SK-N-SH (cell line): ENCODE results near the gene SLC47A1. TPM values are rescaled to one million over a fixed set of nuclear protein-coding genes. Genes with fewer than 3 reads are reported as not detected.
A peak's percentile ranks its signal among the peaks of the same experiment; 100 is the strongest.

ENCODE experiments used
- CTCF ChIA-PET: fragments of 300-600, 350-600 bp; formaldehyde crosslinking; extraction: SDS; loops from one replicate; lab custom pipeline; 2021; lab: Yijun Ruan, JAX
- POLR2A ChIA-PET: fragments of 350-600 bp; sonication (Branson Sonifier 250); formaldehyde crosslinking; extraction: SDS; loops from one replicate; lab custom pipeline; 2020; ENCODE audit warnings: antibody characterized with exemption, inconsistent platforms; lab: Yijun Ruan, JAX
- DNase-seq: peaks from one replicate; pipeline ENCODE4 v3.0.0; 2012
- H2AFZ ChIP-seq: fragments of 200-600 bp; sonication (generic); 2 replicates; pipeline ENCODE4 v1.8.1; 2016; ENCODE audit warnings: antibody characterized with exemption, mild to moderate bottlenecking, low read depth
- H3F3A ChIP-seq: fragments of 200-600 bp; sonication (generic); replicated peaks from 2 replicates; pipeline ENCODE3; 2016; ENCODE audit warnings: antibody characterized with exemption, mild to moderate bottlenecking; ENCODE audit not compliant: insufficient read depth
- H3K27ac ChIP-seq, 2 experiments: fragments of 200-500 bp in 1 of 2; fragments of 200-600 bp in 1 of 2; sonication (Bioruptor generic) in 1 of 2; sonication (generic), shearing (Covaris generic) in 1 of 2; 2 replicates each; pipeline versions ENCODE4 v1.5.1 to v1.6.1; 2014 to 2016; ENCODE audit warnings: low read depth in 2 of 2, inconsistent platforms in 1 of 2, low read length in 1 of 2, mild to moderate bottlenecking in 1 of 2, mixed read lengths in 1 of 2
- H3K27me3 ChIP-seq: fragments of 200-600 bp; sonication (generic), shearing (Covaris generic); 2 replicates; pipeline ENCODE4 v1.6.1; 2016; ENCODE audit warnings: mixed run types; ENCODE audit not compliant: insufficient read depth
- H3K36me3 ChIP-seq, 2 experiments: fragments of 200-500 bp in 1 of 2; fragments of 200-600 bp in 1 of 2; sonication (Bioruptor generic) in 1 of 2; sonication (generic) in 1 of 2; replicated peaks in 1 of 2; 2 replicates each; pipeline versions ENCODE3 to v1.5.1; 2014 to 2016; ENCODE audit warnings: low read length in 1 of 2, mild to moderate bottlenecking in 1 of 2; ENCODE audit not compliant: insufficient read depth in 2 of 2, control insufficient read depth in 1 of 2
- H3K4me1 ChIP-seq, 2 experiments: fragments of 200-500 bp in 1 of 2; fragments of 200-600 bp in 1 of 2; sonication (Bioruptor generic) in 1 of 2; sonication (generic), shearing (Covaris generic) in 1 of 2; 2 replicates each; pipeline versions ENCODE4 v1.5.1 to v1.6.1; 2014 to 2016; ENCODE audit warnings: low read depth in 1 of 2, low read length in 1 of 2, mixed run types in 1 of 2; ENCODE audit not compliant: insufficient read depth in 2 of 2, control insufficient read depth in 1 of 2
- H3K4me2 ChIP-seq: fragments of 200-600 bp; sonication (generic), shearing (Covaris generic); 2 replicates; pipeline ENCODE4 v1.6.1; 2017; ENCODE audit warnings: mixed run types
- H3K4me3 ChIP-seq, 2 experiments: fragments of 200-500 bp in 1 of 2; fragments of 200-600 bp in 1 of 2; sonication (Bioruptor generic) in 1 of 2; sonication (generic), shearing (Covaris generic) in 1 of 2; 2 replicates each; pipeline versions ENCODE4 v1.5.1 to v1.8.1; 2014 to 2016; ENCODE audit warnings: low read depth in 2 of 2, inconsistent platforms in 1 of 2, low read length in 1 of 2, mild to moderate bottlenecking in 1 of 2, mixed read lengths in 1 of 2, moderate library complexity in 1 of 2
- H3K79me2 ChIP-seq: fragments of 200-600 bp; sonication (generic); 2 replicates; pipeline ENCODE4 v1.8.1; 2017; ENCODE audit warnings: mild to moderate bottlenecking; ENCODE audit not compliant: insufficient read depth
- H3K9ac ChIP-seq: fragments of 200-600 bp; sonication (generic); 2 replicates; pipeline ENCODE4 v1.6.1; 2017; ENCODE audit warnings: mixed run types
- H3K9me2 ChIP-seq: fragments of 200-600 bp; sonication (generic); 2 replicates; pipeline ENCODE4 v1.6.1; 2017; ENCODE audit warnings: mixed run types
- H3K9me3 ChIP-seq: fragments of 200-600 bp; sonication (generic); 2 replicates; pipeline ENCODE4 v1.6.1; 2017; ENCODE audit warnings: mixed run types, mild to moderate bottlenecking, moderate library complexity
- H4K20me1 ChIP-seq: fragments of 200-600 bp; sonication (generic); 2 replicates; pipeline ENCODE4 v1.6.1; 2017; ENCODE audit warnings: mild to moderate bottlenecking, mixed run types; ENCODE audit not compliant: insufficient read depth
- EZH2phosphoT487 ChIP-seq: fragments of 200-600 bp; sonication (generic); IDR thresholded peaks from 2 replicates; pipeline ENCODE4 v1.6.1; 2017; ENCODE audit warnings: low read depth, mixed run types, mild to moderate bottlenecking, antibody characterized with exemption, moderate library complexity, borderline replicate concordance
- FOSL2 ChIP-seq: IDR thresholded peaks from 2 replicates; pipeline ENCODE4 v1.4.0; 2012; ENCODE audit warnings: low read depth, mild to moderate bottlenecking, moderate library complexity, borderline replicate concordance
- IRF3 ChIP-seq: fragments of 150-350 bp; IDR thresholded peaks from 2 replicates; pipeline ENCODE4 v1.6.1; 2016; ENCODE audit warnings: mild to moderate bottlenecking, low read depth, low read length
- MEF2A ChIP-seq: IDR thresholded peaks from 2 replicates; pipeline ENCODE4 v1.4.0; 2012; ENCODE audit warnings: low read depth, borderline replicate concordance
- RCOR1 ChIP-seq: fragments of 150-350 bp; IDR thresholded peaks from 2 replicates; pipeline ENCODE4 v1.6.1; 2017; ENCODE audit warnings: antibody characterized with exemption, low read length
- SIN3A ChIP-seq: IDR thresholded peaks from 2 replicates; pipeline ENCODE4 v1.6.1; 2012; ENCODE audit warnings: low read depth, mild to moderate bottlenecking, low read length, moderate library complexity, borderline replicate concordance
- USF1 ChIP-seq: IDR thresholded peaks from 2 replicates; pipeline ENCODE4 v1.4.0; 2012; ENCODE audit warnings: low read depth, borderline replicate concordance
- YY1 ChIP-seq: IDR thresholded peaks from 2 replicates; pipeline ENCODE4 v1.4.0; 2012; ENCODE audit warnings: low read depth, mild to moderate bottlenecking
- WGBS: methylation state at CpG from one replicate; pipeline ENCODE4 v1.1.6; 2017; ENCODE audit warnings: low lambda C conversion rate; 5-methylcytosine and 5-hydroxymethylcytosine counted together
- polyA plus RNA-seq, 3 experiments: library from polyadenylated mRNA; depleted of rRNA; stranded (reverse); fragments of >200 nt; gene quantifications; 2 replicates each; pipeline ENCODE4 v1.2.3, GENCODE V29; 2012
- TF ChIP-seq, protein P1 (sequence below): fragments of 200-600 bp; sonication (generic); IDR thresholded peaks from 2 replicates; pipeline ENCODE4 v1.6.1; 2017; ENCODE audit warnings: antibody characterized with exemption, mild to moderate bottlenecking, moderate library complexity
- TF ChIP-seq, protein P2 (sequence below): IDR thresholded peaks from 2 replicates; pipeline ENCODE4 v1.4.0; 2012; ENCODE audit warnings: low read depth

SLC47A1 gene
- polyA plus RNA-seq, 1 of the 3 experiments (the other 2 are of a cell fraction): 3.5 TPM

DNA sequence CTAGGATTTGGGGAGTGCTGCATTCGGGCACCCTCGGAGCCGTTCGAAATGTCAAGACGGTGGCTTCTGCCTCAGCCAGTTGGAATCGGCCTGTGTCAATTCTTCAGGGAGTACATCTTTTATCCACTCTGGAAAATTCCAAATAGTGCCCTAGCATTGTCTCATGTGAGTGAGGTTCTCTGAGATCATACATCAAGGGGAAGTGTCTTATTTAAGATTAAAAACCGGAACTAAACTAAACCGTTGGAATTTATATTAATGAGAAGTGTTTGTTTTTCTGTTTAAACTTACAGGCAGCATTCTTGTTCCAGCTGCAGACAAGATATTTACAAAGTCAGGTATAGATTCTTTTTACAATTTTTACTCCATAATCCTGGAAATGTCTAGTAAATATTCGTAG, 56.8 kb downstream of the SLC47A1 start:
- WGBS: 81% methylated on average over 9 of the region's 9 CpGs
- no peak for TF ChIP-seq EZH2phosphoT487
- TF ChIP-seq, protein P1, sequence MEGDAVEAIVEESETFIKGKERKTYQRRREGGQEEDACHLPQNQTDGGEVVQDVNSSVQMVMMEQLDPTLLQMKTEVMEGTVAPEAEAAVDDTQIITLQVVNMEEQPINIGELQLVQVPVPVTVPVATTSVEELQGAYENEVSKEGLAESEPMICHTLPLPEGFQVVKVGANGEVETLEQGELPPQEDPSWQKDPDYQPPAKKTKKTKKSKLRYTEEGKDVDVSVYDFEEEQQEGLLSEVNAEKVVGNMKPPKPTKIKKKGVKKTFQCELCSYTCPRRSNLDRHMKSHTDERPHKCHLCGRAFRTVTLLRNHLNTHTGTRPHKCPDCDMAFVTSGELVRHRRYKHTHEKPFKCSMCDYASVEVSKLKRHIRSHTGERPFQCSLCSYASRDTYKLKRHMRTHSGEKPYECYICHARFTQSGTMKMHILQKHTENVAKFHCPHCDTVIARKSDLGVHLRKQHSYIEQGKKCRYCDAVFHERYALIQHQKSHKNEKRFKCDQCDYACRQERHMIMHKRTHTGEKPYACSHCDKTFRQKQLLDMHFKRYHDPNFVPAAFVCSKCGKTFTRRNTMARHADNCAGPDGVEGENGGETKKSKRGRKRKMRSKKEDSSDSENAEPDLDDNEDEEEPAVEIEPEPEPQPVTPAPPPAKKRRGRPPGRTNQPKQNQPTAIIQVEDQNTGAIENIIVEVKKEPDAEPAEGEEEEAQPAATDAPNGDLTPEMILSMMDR: no peak
- TF ChIP-seq IRF3: no peak
- TF ChIP-seq RCOR1: no peak
- TF ChIP-seq, protein P2, sequence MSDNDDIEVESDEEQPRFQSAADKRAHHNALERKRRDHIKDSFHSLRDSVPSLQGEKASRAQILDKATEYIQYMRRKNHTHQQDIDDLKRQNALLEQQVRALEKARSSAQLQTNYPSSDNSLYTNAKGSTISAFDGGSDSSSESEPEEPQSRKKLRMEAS: no peak
- ChIA-PET POLR2A (no interaction called here), CTCF (interaction anchor here (0.9 to 1.7 kb wide), 2 partner anchors 18 to 172 kb away, joined by 3 to 4 read pairs; no protein-coding TSS in a partner anchor)
- Histone ChIP-seq H3K27ac (no peak overlapping the region), H3K4me2 (no peak overlapping the region), H3K36me3 (no peaks in the 10 kb centered on the region), H2AFZ (no peak overlapping the region), H3K79me2 (no peaks in the 10 kb centered on the region), H3K9me2 (no peaks in the 10 kb centered on the region), H3K9me3 (no peaks in the 10 kb centered on the region), H3K4me3 (no peak overlapping the region), H3K27me3 (no peaks in the 10 kb centered on the region), H3K9ac (no peak overlapping the region), H3F3A (no peaks in the 10 kb centered on the region), H3K4me1 (no peaks in the 10 kb centered on the region), H4K20me1 (no peaks in the 10 kb centered on the region)
- no peak for DNase-seq

DNA sequence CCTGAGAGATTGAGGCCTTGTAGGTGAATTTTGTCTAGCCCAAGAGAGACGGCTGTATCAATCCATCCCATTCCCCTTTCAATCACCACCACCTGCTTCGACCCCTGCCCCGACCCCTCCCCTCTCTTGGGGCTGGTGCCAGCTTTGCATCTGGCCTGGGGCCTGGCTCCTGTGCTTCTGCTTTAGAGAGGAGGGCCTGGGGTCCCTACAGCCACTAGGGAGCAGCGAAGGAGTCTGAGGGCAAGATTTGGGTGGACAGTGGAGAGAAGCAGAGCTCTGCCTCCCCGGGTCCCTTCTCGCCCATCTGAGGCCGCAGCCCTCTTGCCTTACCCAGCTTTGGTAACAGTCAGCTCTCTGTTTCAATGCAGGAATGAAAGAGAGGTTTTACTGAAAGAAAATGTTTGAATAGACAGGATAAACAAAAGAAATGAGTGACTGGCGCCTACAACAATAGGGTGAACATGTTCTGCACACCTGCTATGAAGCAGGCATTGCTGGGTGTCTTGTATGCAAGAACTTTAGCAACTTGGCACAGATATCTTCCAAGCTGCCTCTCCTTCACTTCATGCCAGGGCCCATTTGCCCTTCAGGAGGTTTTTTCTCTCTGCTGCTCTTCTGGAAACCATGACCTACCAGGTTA, 57.4 kb downstream of the SLC47A1 start:
- H2AFZ ChIP-seq: no peak overlapping the region
- no peaks in the 10 kb centered on the region for H3F3A ChIP-seq
- WGBS: 67% methylated on average over 7 of the region's 8 CpGs
- no peaks in the 10 kb centered on the region for H4K20me1 ChIP-seq
- H3K4me2 ChIP-seq: no peak overlapping the region
- peak; percentile 38 for DNase-seq
- no peak overlapping the region for H3K27ac ChIP-seq
- H3K9me3 ChIP-seq: no peaks in the 10 kb centered on the region
- H3K4me3 ChIP-seq: no peak overlapping the region
- TF ChIP-seq MEF2A (no peak), YY1 (no peak), SIN3A (no peak), EZH2phosphoT487 (no peak), USF1 (no peak), FOSL2 (no peak)
- TF ChIP-seq, protein P2: no peak
- no peaks in the 10 kb centered on the region for H3K27me3 ChIP-seq
- no peaks in the 10 kb centered on the region for H3K36me3 ChIP-seq
- H3K9me2 ChIP-seq: no peaks in the 10 kb centered on the region
- ChIA-PET POLR2A (no interaction called here), CTCF (interaction anchor here (1.7 kb wide), 1 partner anchor 171 kb away, joined by 4 read pairs; no protein-coding TSS in a partner anchor)
- no peaks in the 10 kb centered on the region for H3K4me1 ChIP-seq
- H3K9ac ChIP-seq: no peak overlapping the region
- no peaks in the 10 kb centered on the region for H3K79me2 ChIP-seq
